Activated CD4-positive, alpha-beta T cell treated with anti-CD3 and anti-CD28 coated beads, Interleukin-2, amount 50 U/mL, for 16 hours (primary cell): ENCODE data around the gene GNAZ.

ENCODE experiments used
- DNase-seq: peaks from one replicate; pipeline ENCODE4 v3.0.0-alpha.2; 2020

Gene GNAZ

GRCh38 chr22:23079240-23079768 is 9.0 kb downstream of the GNAZ start:
- DNase-seq, result no peak

GRCh38 chr22:23079814-23080521 is 9.6 kb downstream of the GNAZ start:
- DNase-seq, result no peak

GRCh38 chr22:23080613-23081290 is 10.4 kb downstream of the GNAZ start:
- peak; percentile 5 for DNase-seq

- no peak for DNase-seq
Observed at GRCh38 chr22:23082534-23083314, 12.4 kb downstream of the GNAZ start.

- no peak for DNase-seq
Observed at GRCh38 chr22:23083315-23084021, 13.1 kb downstream of the GNAZ start.

GRCh38 chr22:23084453-23085350 is 14.4 kb downstream of the GNAZ start:
- DNase-seq, result no peak

- DNase-seq, result no peak
Observed at GRCh38 chr22:23085351-23085671, 15.0 kb downstream of the GNAZ start.

GRCh38 chr22:23085785-23086184 is 15.5 kb downstream of the GNAZ start:
- DNase-seq, result no peak

GRCh38 chr22:23086263-23086662 is 15.9 kb downstream of the GNAZ start:
- no peak for DNase-seq

- DNase-seq, result no peak
Observed at GRCh38 chr22:23086787-23087186, 16.5 kb downstream of the GNAZ start.

GRCh38 chr22:23088199-23088604 is 17.9 kb downstream of the GNAZ start:
- peak; percentile 11 for DNase-seq

- no peak for DNase-seq
Observed at GRCh38 chr22:23089010-23089409, 18.7 kb downstream of the GNAZ start.

- DNase-seq, result no peak
Observed at GRCh38 chr22:23089633-23090456, 19.5 kb downstream of the GNAZ start.

GRCh38 chr22:23090457-23090835 is 20.1 kb downstream of the GNAZ start:
- no peak for DNase-seq

- no peak for DNase-seq
Observed at GRCh38 chr22:23091760-23092159, 21.4 kb downstream of the GNAZ start.

- no peak for DNase-seq
Observed at GRCh38 chr22:23092217-23092955, 22.1 kb downstream of the GNAZ start.

GRCh38 chr22:23093051-23093788 is 22.9 kb downstream of the GNAZ start:
- no peak for DNase-seq

GRCh38 chr22:23094260-23094659 is 23.9 kb downstream of the GNAZ start:
- no peak for DNase-seq
